GM15510 (cell line): ENCODE measurements around the gene GPR107.
A peak's percentile ranks its signal among the peaks of the same experiment; 100 is the strongest.

Experiments used
- POLR2A ChIP-seq: IDR thresholded peaks from 3 replicates; pipeline ENCODE4 v1.6.1; 2011; ENCODE audit warnings: borderline replicate concordance; ENCODE audit not compliant: insufficient read length; ENCODE audit errors: extremely low read depth

Gene GPR107

GRCh38 chr9:130053504-130054324, at the start of gene GPR107:
TSS of gene GPR107 (plus strand) at chr9:130053906. CDS start at chr9:130053933, 27 bp downstream.
- peak; percentile 79 for TF ChIP-seq POLR2A

DNA sequence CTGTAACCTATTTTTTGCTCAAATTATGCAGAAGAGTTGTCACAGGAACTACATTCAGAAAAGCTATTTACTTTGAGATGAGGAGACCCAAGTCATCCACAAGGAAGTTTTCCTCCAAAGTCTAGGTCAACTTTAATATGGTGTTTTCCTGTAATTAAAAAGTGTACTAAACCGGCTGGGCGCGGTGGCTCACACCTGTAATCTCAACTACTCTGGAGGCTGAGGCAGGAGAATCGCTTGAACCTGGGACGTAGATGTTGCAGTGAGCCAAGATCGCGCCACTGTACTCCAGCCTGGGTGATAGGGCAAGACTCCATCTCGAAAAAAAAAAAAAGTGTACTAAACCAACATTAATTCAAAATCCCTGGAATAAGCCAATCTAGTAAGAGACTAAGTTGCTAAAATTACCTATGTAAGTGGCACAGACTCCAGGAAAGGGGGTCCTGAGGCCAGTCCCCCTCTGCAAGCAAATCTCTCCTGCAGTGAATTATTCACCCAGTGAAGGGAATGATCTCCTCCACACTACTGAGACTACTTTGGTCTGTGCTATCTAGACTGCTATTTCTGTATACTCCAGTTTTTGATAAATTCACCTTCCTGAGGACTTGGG, 49.7 kb upstream of the GPR107 start:
- TF ChIP-seq POLR2A = no peak

DNA sequence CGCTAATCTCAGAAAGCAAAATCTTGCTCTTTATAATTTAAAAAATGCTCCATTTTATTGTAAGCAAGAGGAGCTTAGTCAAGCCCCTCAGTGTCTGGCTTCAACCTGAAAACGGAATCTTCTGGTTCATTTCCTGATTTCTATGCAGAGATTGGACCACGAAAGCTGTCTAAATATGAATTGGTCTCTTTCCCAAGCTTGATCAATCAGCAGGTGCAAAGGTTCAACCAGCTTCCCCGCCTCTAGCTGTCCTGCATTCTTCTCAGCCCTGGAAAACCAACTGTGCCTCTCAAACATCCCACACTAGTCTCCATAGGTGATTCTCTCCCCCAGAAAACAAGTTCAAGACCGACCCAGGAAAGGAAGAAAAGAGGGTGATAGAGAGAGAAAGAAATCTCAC, 45.2 kb upstream of the GPR107 start:
- no peak for TF ChIP-seq POLR2A

- no peak for TF ChIP-seq POLR2A
These were observed 43.3 kb upstream of the GPR107 start for GRCh38 chr9:130010151-130010988.

GRCh38 chr9:130013326-130013725, 40.4 kb upstream of the GPR107 start:
- no peak for TF ChIP-seq POLR2A

DNA sequence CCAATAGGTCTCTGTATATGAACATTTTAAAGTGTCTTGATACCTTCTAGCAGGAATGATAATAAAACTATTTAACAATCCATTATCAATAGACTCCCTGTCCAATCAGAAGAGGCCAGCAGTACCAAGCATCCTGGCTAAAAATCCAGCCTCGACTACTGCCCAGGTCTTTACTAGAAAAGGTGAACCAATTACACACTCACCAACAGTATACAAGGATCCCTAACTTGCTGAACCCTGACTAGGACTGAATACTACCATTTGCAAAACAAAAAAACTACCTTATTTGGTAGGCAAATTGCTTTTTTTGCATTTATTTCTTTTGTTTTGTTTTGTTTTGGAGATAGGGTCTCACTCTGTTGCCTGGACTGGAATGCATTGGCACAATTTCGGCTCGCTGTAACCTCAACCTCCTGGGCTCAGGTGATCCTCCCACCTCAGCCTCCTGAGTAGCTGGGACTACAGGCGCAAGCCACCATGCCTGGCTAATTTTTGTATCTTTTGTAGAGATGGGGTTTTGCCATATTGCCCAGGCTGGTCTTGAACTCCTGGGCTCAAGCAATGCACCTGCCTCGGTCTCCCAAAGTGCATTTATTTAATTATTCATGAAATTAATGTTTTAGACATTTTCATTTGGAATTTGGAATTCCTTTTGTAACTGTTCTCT, 38.2 kb upstream of the GPR107 start:
- no peak for TF ChIP-seq POLR2A

GRCh38 chr9:130017076-130017475, 36.6 kb upstream of the GPR107 start:
- no peak for TF ChIP-seq POLR2A

DNA sequence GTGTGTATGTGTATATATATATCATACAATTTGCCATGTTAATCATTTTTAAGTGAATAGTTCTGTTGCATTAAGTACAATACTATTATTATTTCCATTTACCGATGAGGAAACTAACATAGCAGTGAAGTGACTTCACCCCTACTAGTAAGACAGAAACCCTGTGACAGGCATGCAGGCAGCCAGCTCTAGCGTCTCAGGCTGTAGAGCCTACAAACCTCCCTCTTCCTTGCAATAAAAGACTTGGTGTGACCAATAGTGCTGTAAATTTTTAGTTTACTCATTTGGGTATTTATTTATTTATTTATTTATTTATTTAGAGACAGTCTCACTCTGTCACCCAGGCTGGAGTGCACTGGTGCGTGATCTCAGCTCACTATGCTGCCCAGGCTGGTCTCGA, 35.4 kb upstream of the GPR107 start:
- no peak for TF ChIP-seq POLR2A

- TF ChIP-seq POLR2A = no peak
These were observed 33.1 kb upstream of the GPR107 start for GRCh38 chr9:130020618-130021017.

GRCh38 chr9:130021123-130021522, 32.6 kb upstream of the GPR107 start:
- TF ChIP-seq POLR2A = no peak

GRCh38 chr9:130022566-130023143, 31.1 kb upstream of the GPR107 start:
- no peak for TF ChIP-seq POLR2A

GRCh38 chr9:130023144-130023787, 30.4 kb upstream of the GPR107 start:
- TF ChIP-seq POLR2A = peak; percentile 33

GRCh38 chr9:130023994-130024596, 29.6 kb upstream of the GPR107 start:
- peak; percentile 31 for TF ChIP-seq POLR2A
